ENCODE data around the gene SHISA5. TPM values are rescaled to one million over a fixed set of nuclear protein-coding genes. Genes with fewer than 3 reads are reported as not detected.

Gene SHISA5
- total RNA-seq, 1 donor from 2014 or later = 231 TPM

DNA sequence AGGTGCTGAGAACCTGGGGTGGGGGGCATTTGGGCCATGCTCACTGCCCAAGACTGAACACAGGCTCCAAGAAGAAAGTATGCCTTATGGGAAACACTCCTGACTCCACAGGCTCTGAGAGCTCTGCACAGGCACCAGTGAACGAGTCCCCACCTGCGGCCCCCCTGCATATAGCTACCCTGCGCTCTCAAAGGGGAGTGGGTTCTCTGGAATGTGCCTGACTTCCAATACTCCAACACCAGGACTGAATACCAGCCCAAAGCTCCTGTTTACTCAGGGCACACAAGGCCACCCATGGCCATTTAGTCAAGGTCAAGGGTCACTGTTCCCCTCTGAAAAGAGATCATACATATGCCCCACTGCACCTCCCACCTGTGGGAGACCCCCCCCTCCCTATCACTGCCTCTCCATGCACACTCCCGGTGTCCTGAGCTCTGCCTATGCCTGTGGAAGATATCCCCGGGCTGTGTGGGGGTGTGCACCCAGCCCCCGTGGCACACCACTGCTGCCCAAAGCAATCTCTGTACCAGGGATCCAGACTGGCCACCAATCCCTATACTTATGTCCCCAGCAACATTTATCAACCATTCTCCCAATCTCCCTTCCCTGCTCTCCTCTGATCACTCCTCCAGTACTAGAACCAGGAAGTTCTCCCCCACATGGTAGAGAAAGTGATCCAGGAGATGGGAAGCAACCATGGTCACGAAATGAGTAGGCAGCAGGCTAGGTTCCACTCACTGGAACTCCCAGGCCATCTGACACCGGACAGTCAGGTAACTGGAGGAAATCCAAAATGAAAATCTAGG, 72.5 kb downstream of the SHISA5 start:
- no peak overlapping the region for H3K4me3 ChIP-seq (ENCODE audit: low read depth, low read length)
- DNase-seq (ENCODE audit: low read depth) = no peak
- no peaks in the 10 kb centered on the region for H3K36me3 ChIP-seq (ENCODE audit: control insufficient read depth, insufficient read depth, low read length)
- H3K27me3 ChIP-seq (ENCODE audit: control insufficient read depth, insufficient read depth, low read length) = no peaks in the 10 kb centered on the region
- TF ChIP-seq, protein P1, sequence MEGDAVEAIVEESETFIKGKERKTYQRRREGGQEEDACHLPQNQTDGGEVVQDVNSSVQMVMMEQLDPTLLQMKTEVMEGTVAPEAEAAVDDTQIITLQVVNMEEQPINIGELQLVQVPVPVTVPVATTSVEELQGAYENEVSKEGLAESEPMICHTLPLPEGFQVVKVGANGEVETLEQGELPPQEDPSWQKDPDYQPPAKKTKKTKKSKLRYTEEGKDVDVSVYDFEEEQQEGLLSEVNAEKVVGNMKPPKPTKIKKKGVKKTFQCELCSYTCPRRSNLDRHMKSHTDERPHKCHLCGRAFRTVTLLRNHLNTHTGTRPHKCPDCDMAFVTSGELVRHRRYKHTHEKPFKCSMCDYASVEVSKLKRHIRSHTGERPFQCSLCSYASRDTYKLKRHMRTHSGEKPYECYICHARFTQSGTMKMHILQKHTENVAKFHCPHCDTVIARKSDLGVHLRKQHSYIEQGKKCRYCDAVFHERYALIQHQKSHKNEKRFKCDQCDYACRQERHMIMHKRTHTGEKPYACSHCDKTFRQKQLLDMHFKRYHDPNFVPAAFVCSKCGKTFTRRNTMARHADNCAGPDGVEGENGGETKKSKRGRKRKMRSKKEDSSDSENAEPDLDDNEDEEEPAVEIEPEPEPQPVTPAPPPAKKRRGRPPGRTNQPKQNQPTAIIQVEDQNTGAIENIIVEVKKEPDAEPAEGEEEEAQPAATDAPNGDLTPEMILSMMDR (IDR thresholded peaks at IDR 0.05; ENCODE audit: insufficient read depth, low read length, poor library complexity, severe bottlenecking) = no peak

DNA sequence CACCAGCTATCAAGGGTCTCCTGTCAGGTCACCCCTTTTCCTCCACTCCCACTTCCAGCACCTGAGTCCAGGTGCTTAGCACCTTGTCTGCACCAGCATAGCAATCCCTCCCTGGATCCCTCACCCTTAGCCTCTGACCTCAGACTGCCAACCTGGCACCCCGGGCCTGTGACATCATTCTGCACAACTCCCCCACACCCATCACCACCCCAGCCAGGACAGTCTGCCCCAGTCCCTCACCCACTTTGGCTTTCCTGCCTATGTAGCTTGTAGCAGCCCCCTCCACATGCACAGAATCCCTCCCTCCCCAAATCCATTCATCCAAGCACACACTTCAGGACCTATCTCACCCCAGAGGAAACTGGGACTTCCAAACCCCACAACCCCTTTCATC, 73.3 kb downstream of the SHISA5 start:
- no peak overlapping the region for H3K4me3 ChIP-seq (ENCODE audit: low read depth, low read length)
- no peak for DNase-seq (ENCODE audit: low read depth)

DNA sequence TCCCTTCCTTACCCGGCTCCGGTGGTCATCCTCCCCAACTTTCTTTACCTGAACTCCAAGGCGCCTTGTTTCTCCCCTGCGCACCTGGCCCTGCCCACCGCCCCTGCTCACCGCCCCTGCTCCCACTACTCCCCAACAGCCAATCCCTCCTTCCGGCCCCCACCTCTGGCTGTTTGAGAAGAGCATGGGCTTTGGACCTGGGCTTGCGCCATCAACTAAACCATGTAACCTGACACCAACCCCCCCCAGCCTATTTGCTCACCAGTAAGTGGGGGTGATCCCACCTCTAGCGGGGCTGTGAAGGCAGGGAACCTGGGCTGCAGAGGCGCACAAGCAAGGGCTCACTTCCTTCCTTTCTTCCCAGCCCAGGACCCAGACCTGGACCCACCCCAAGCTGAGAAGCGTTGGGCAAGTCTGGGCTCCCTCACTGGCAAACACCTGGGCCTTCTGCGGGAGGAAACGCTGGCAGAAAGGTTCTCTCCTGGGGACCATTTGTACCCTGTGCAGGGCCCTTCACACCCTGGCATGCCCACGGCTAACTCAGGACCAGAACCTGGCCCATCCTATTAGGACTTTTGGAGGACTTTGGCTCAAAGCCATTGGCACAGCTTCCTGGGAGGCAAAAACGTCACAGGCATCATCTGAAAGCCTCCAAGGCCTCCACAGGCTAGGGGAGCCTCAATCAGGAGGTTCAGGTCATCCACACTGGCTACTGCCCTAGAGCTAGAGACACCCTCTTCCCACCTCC, 73.8 kb downstream of the SHISA5 start, which contains the start of gene PLXNB1:
Gene PLXNB1 (minus strand): TSS at position 127 of the 748 bp plus-strand sequence. CDS start 5,475 bp downstream, outside the sequence.
- Histone ChIP-seq H3K4me3 (ENCODE audit: low read depth, low read length) (peak within 1 kb of the TSS; percentile 81), H3K27me3 (ENCODE audit: control insufficient read depth, insufficient read depth, low read length) (no peaks in the 10 kb centered on the region), H3K36me3 (ENCODE audit: control insufficient read depth, insufficient read depth, low read length) (no peaks in the 10 kb centered on the region)
- TF ChIP-seq, protein P1 (IDR thresholded peaks at IDR 0.05; ENCODE audit: insufficient read depth, low read length, poor library complexity, severe bottlenecking) = no peak
- DNase-seq (ENCODE audit: low read depth) = no peak

More for the DNA sequence above, 73.3 kb downstream of the SHISA5 start:
- no peaks in the 10 kb centered on the region for H3K27me3 ChIP-seq (ENCODE audit: control insufficient read depth, insufficient read depth, low read length)
- no peaks in the 10 kb centered on the region for H3K36me3 ChIP-seq (ENCODE audit: control insufficient read depth, insufficient read depth, low read length)
- TF ChIP-seq, protein P1 (IDR thresholded peaks at IDR 0.05; ENCODE audit: insufficient read depth, low read length, poor library complexity, severe bottlenecking) = no peak

DNA sequence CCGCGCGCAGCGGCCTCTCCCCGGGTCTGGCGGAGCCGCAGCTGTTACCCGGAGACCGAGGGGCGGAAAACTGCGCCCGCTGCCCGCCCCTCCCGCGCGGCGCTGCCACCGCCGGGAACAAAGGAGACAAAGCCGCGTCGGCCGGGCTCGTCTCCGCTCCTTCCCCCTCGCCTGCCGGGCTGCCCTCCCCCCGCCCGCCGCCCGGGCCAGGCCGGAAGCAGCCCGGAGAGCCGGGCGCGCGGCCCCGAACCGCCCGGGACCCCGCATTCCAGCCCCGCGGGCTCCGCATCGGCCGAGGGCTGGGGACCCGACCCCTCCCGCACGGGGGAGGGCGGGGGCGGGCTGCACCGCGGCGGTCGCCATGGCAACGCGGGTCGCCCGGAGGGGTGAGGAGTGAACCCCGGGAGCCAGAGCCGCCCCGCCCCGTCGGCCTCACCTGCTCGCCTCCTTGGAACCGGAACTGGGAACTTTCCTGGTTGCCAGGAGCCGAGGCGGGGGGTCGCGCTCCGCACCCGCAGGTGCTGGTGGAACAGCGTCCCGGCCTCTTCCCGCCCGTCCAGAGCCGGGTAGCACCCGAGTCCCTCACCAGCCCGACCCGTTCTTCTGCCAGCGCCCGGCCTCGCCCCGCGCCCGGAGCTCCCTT, 74.5 kb downstream of the SHISA5 start:
- peaks cover under 1% of the 10 kb centered on the region for H3K36me3 ChIP-seq (ENCODE audit: control insufficient read depth, insufficient read depth, low read length)
- TF ChIP-seq, protein P1 (IDR thresholded peaks at IDR 0.05; ENCODE audit: insufficient read depth, low read length, poor library complexity, severe bottlenecking) = no peak
- DNase-seq (ENCODE audit: low read depth) = no peak
- H3K4me3 ChIP-seq (ENCODE audit: low read depth, low read length) = peak overlapping the region; percentile 81
- no peaks in the 10 kb centered on the region for H3K27me3 ChIP-seq (ENCODE audit: control insufficient read depth, insufficient read depth, low read length)

DNA sequence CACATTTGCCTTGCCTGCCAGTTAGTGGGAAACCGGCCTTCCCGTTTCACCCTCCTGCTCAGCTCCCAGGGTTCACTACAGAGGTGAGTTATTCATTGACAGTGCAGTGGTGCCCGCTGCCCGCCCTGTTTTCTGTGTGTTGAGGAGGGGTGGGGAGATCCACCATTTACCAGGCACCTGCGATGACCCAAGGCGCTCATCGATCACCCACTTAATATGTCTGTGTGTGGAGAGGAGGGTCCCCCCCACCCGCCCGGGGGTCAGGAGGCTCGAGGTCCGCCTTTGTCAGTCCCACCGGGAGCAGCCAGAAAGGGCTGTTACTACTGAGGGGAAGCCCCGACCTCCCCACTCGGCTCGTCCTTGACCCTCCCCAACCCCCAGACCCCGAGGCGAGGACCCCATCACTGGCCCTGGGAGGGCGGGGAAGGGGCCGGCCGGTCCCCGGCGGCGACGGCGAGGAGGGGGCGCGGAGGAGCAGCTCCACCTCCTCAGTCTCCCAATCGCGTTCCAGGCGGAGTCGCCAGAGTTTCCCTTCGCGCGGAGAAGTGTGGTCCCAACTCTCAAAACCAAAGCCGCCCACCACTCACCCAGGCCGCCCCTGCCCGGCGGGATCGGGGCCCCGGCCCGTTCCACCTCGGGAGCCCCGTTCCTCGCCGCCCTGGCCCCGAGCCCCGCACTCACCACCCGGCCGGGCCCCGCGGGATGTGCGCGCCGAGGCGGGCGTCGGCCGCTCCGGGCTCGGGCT, 75.2 kb downstream of the SHISA5 start:
- Histone ChIP-seq H3K27me3 (ENCODE audit: control insufficient read depth, insufficient read depth, low read length) (no peaks in the 10 kb centered on the region), H3K36me3 (ENCODE audit: control insufficient read depth, insufficient read depth, low read length) (peaks cover 3% of the 10 kb centered on the region), H3K4me3 (ENCODE audit: low read depth, low read length) (peak overlapping the region; percentile 81)
- TF ChIP-seq, protein P1 (IDR thresholded peaks at IDR 0.05; ENCODE audit: insufficient read depth, low read length, poor library complexity, severe bottlenecking) = no peak
- no peak for DNase-seq (ENCODE audit: low read depth)
